ENCODE measurements around the gene SPON1. TPM values are rescaled to one million over a fixed set of nuclear protein-coding genes. Genes with fewer than 3 reads are reported as not detected.

The SPON1 gene
- total RNA-seq, 2 experiments from 2014 or later = 2.1 to 2.2 TPM

- no peak for DNase-seq
- Histone ChIP-seq H3K27ac (ENCODE audit: low read depth in 1 of 2, low read length in 2 of 2) (no peak overlapping the region), H3K4me1 (ENCODE audit: insufficient read depth, low read length) (peaks cover 10% of the 10 kb centered on the region), H3K4me3 (ENCODE audit: low read length) (no peak overlapping the region), H3K27me3 (ENCODE audit: control insufficient read depth in 1 of 2, insufficient read depth in 2 of 2, low read length in 2 of 2) (no peaks in the 10 kb centered on the region), H3K36me3 (ENCODE audit: insufficient read depth, low read length) (no peaks in the 10 kb centered on the region), H3K9me3 (ENCODE audit: control insufficient read depth in 1 of 2, insufficient read depth in 1 of 2, low read length in 2 of 2) (no peaks in the 10 kb centered on the region)
- Mint-ChIP-seq H3K9me3 (no peaks in the 10 kb centered on the region), H3K4me1 (ENCODE audit: low read depth) (peaks cover 8% of the 10 kb centered on the region), H3K27ac (no peak overlapping the region), H3K4me3 (no peak overlapping the region), H3K36me3 (ENCODE audit: low read depth) (no peaks in the 10 kb centered on the region), H3K27me3 (no peaks in the 10 kb centered on the region)
- ChIA-PET CTCF (interaction anchor here (1.2 kb wide), 1 partner anchor 13 kb away, joined by 4 read pairs; no protein-coding TSS in a partner anchor), POLR2A (interaction anchor here (1.6 to 1.7 kb wide), 2 partner anchors 11 to 13 kb away, joined by 4 to 6 read pairs; no protein-coding TSS in a partner anchor)
- ATAC-seq (ENCODE audit: poor library complexity) = no peak
- intact Hi-C loops (cut with DNase I, micrococcal nuclease) = loop anchor here in 1 of 2 experiments (10.0 kb wide), 1 partner anchor 503 kb away; no protein-coding TSS in a partner anchor
- no peak for TF ChIP-seq CTCF (IDR thresholded peaks at IDR 0.05)
Observed at GRCh38 chr11:13952221-13952620, 10.3 kb upstream of the SPON1 start.

GRCh38 chr11:13952668-13953067, 9.9 kb upstream of the SPON1 start:
- intact Hi-C loops (cut with DNase I, micrococcal nuclease) = loop anchor here in 1 of 2 experiments (10.0 kb wide), 1 partner anchor 502 kb away; no protein-coding TSS in a partner anchor
- CTCF ChIA-PET = interaction anchor here (1.0 to 1.2 kb wide), 2 partner anchors 13 to 180 kb away, joined by 4 to 5 read pairs; no protein-coding TSS in a partner anchor
- H3K4me3 Mint-ChIP-seq = no peak overlapping the region
- H3K4me1 ChIP-seq (ENCODE audit: insufficient read depth, low read length) = peaks cover 10% of the 10 kb centered on the region
- H3K4me1 Mint-ChIP-seq (ENCODE audit: low read depth) = peaks cover 5% of the 10 kb centered on the region
- TF ChIP-seq CTCF (IDR thresholded peaks at IDR 0.05) = no peak
- no peaks in the 10 kb centered on the region for H3K9me3 Mint-ChIP-seq
- H3K4me3 ChIP-seq (ENCODE audit: low read length) = no peak overlapping the region
- no peak overlapping the region for H3K27ac ChIP-seq (ENCODE audit: low read depth in 1 of 2, low read length in 2 of 2)
- POLR2A ChIA-PET = interaction anchor here (1.6 to 1.7 kb wide), 2 partner anchors 12 to 14 kb away, joined by 4 to 6 read pairs; no protein-coding TSS in a partner anchor
- no peaks in the 10 kb centered on the region for H3K27me3 ChIP-seq (ENCODE audit: control insufficient read depth in 1 of 2, insufficient read depth in 2 of 2, low read length in 2 of 2)
- ATAC-seq (ENCODE audit: poor library complexity) (no peak), DNase-seq (no peak)
- H3K27me3 Mint-ChIP-seq = no peaks in the 10 kb centered on the region
- no peak overlapping the region for H3K27ac Mint-ChIP-seq
- no peaks in the 10 kb centered on the region for H3K9me3 ChIP-seq (ENCODE audit: control insufficient read depth in 1 of 2, insufficient read depth in 1 of 2, low read length in 2 of 2)
- no peaks in the 10 kb centered on the region for H3K36me3 Mint-ChIP-seq (ENCODE audit: low read depth)
- H3K36me3 ChIP-seq (ENCODE audit: insufficient read depth, low read length) = no peaks in the 10 kb centered on the region

GRCh38 chr11:13954591-13954990, 7.9 kb upstream of the SPON1 start:
- Mint-ChIP-seq H3K27me3 (peaks cover 12% of the 10 kb centered on the region), H3K4me1 (ENCODE audit: low read depth) (no peaks in the 10 kb centered on the region), H3K9me3 (no peaks in the 10 kb centered on the region), H3K36me3 (ENCODE audit: low read depth) (no peaks in the 10 kb centered on the region), H3K4me3 (no peak overlapping the region), H3K27ac (no peak overlapping the region)
- Histone ChIP-seq H3K9me3 (ENCODE audit: control insufficient read depth in 1 of 2, insufficient read depth in 1 of 2, low read length in 2 of 2) (no peaks in the 10 kb centered on the region), H3K4me3 (ENCODE audit: low read length) (no peak overlapping the region), H3K4me1 (ENCODE audit: insufficient read depth, low read length) (peaks cover 10% of the 10 kb centered on the region), H3K27ac (ENCODE audit: low read depth in 1 of 2, low read length in 2 of 2) (no peak overlapping the region), H3K27me3 (ENCODE audit: control insufficient read depth in 1 of 2, insufficient read depth in 2 of 2, low read length in 2 of 2) (no peaks in the 10 kb centered on the region), H3K36me3 (ENCODE audit: insufficient read depth, low read length) (no peaks in the 10 kb centered on the region)
- ATAC-seq (ENCODE audit: poor library complexity) (no peak), DNase-seq (no peak)
- ChIA-PET CTCF (interaction anchor here (1.1 to 4.4 kb wide), 3 partner anchors 178 to 194 kb away, joined by 3 to 31 read pairs (median 3); no protein-coding TSS in a partner anchor), POLR2A (interaction anchor here (0.9 to 2.0 kb wide), 2 partner anchors 14 to 30 kb away, joined by 3 to 6 read pairs; no protein-coding TSS in a partner anchor)
- intact Hi-C loops (cut with DNase I, micrococcal nuclease) = loop anchor here in 1 of 2 experiments (10.0 kb wide), 1 partner anchor 500 kb away; no protein-coding TSS in a partner anchor
- no peak for TF ChIP-seq CTCF (IDR thresholded peaks at IDR 0.05)
